HUES48 (cell line): Measurements from ENCODE around the gene NFILZ.
A peak's percentile ranks its signal among the peaks of the same experiment; 100 is the strongest.

ENCODE experiments used
- H3K27ac ChIP-seq: one replicate; pipeline ENCODE4 v1.7.0; 2013; ENCODE audit warnings: low read depth, low read length, inconsistent platforms
- H3K27me3 ChIP-seq: 2 replicates; pipeline ENCODE4 v1.6.1; 2013; ENCODE audit warnings: mild to moderate bottlenecking, low read length; ENCODE audit not compliant: control insufficient read depth, insufficient read depth
- H3K36me3 ChIP-seq: 2 replicates; pipeline ENCODE4 v1.6.1; 2013; ENCODE audit warnings: low read length; ENCODE audit not compliant: control insufficient read depth, insufficient read depth
- H3K4me1 ChIP-seq: 2 replicates; pipeline ENCODE4 v1.6.1; 2013; ENCODE audit warnings: mild to moderate bottlenecking, low read length; ENCODE audit not compliant: control insufficient read depth, insufficient read depth
- H3K4me3 ChIP-seq: 2 replicates; pipeline ENCODE4 v1.5.1; 2013; ENCODE audit warnings: mild to moderate bottlenecking, low read depth, low read length
- H3K9ac ChIP-seq: 2 replicates; pipeline ENCODE4 v1.6.1; 2013; ENCODE audit warnings: mild to moderate bottlenecking, low read depth, low read length, moderate library complexity
- H3K9me3 ChIP-seq: 2 replicates; pipeline ENCODE4 v1.6.1; 2013; ENCODE audit warnings: low read length; ENCODE audit not compliant: control insufficient read depth, insufficient read depth

Gene NFILZ

GRCh38 chr19:8629996-8630683 is at the start of gene NFILZ:
Gene NFILZ, plus strand, starts transcription at chr19:8630633. Its CDS starts 46,133 bp downstream, at chr19:8676766.
- H3K36me3 ChIP-seq = no peaks in the 10 kb centered on the region
- no peak within 1 kb of the TSS for H3K9ac ChIP-seq
- no peak within 1 kb of the TSS for H3K4me3 ChIP-seq
- peak within 1 kb of the TSS; percentile 54 for H3K27ac ChIP-seq
- H3K9me3 ChIP-seq = no peaks in the 10 kb centered on the region
- peaks cover 14% of the 10 kb centered on the region for H3K4me1 ChIP-seq
- H3K27me3 ChIP-seq = no peaks in the 10 kb centered on the region

GRCh38 chr19:8580710-8581281 is 49.6 kb upstream of the NFILZ start:
- H3K4me3 ChIP-seq = no peak overlapping the region
- no peak overlapping the region for H3K27ac ChIP-seq
- H3K36me3 ChIP-seq = no peaks in the 10 kb centered on the region
- H3K9ac ChIP-seq = no peak overlapping the region
- peaks cover 4% of the 10 kb centered on the region for H3K4me1 ChIP-seq
- no peaks in the 10 kb centered on the region for H3K27me3 ChIP-seq
- H3K9me3 ChIP-seq = no peaks in the 10 kb centered on the region

GRCh38 chr19:8584965-8585893 is 45.2 kb upstream of the NFILZ start:
- H3K27ac ChIP-seq = no peak overlapping the region
- no peak overlapping the region for H3K4me3 ChIP-seq
- H3K36me3 ChIP-seq = no peaks in the 10 kb centered on the region
- H3K27me3 ChIP-seq = 0 out of 2 replicates have a peak, but pooled peaks cover 4% of the 10 kb centered on the region
- no peaks in the 10 kb centered on the region for H3K9me3 ChIP-seq
- H3K9ac ChIP-seq = no peak overlapping the region
- no peaks in the 10 kb centered on the region for H3K4me1 ChIP-seq

GRCh38 chr19:8585894-8586750 is 44.3 kb upstream of the NFILZ start:
- Histone ChIP-seq H3K4me3 (no peak overlapping the region), H3K36me3 (no peaks in the 10 kb centered on the region), H3K27me3 (peaks cover 9% of the 10 kb centered on the region), H3K9ac (no peak overlapping the region), H3K27ac (no peak overlapping the region), H3K9me3 (no peaks in the 10 kb centered on the region), H3K4me1 (no peaks in the 10 kb centered on the region)

GRCh38 chr19:8589177-8589714 is 41.2 kb upstream of the NFILZ start:
- Histone ChIP-seq H3K4me1 (peaks cover 5% of the 10 kb centered on the region; the same call in 1 of the 2 replicates), H3K9ac (no peak overlapping the region), H3K27ac (no peak overlapping the region), H3K4me3 (no peak overlapping the region), H3K36me3 (no peaks in the 10 kb centered on the region), H3K9me3 (no peaks in the 10 kb centered on the region), H3K27me3 (peaks cover 22% of the 10 kb centered on the region)

- no peak overlapping the region for H3K9ac ChIP-seq
- H3K27me3 ChIP-seq = peaks cover 18% of the 10 kb centered on the region
- H3K36me3 ChIP-seq = no peaks in the 10 kb centered on the region
- no peaks in the 10 kb centered on the region for H3K9me3 ChIP-seq
- no peak overlapping the region for H3K27ac ChIP-seq
- H3K4me3 ChIP-seq = peak overlapping the region; percentile 71
- H3K4me1 ChIP-seq = peaks cover 5% of the 10 kb centered on the region; the same call in 1 of the 2 replicates
These were observed 38.0 kb upstream of the NFILZ start for GRCh38 chr19:8592231-8593009.

- H3K27me3 ChIP-seq = peaks cover 18% of the 10 kb centered on the region
These were observed 36.5 kb upstream of the NFILZ start for GRCh38 chr19:8593931-8594330.

GRCh38 chr19:8595651-8596050 is 34.8 kb upstream of the NFILZ start:
- no peak overlapping the region for H3K27ac ChIP-seq
- no peak overlapping the region for H3K9ac ChIP-seq
- H3K36me3 ChIP-seq = peaks cover under 1% of the 10 kb centered on the region; the same call in 1 of the 2 replicates
- peaks cover 5% of the 10 kb centered on the region; the same call in 1 of the 2 replicates for H3K4me1 ChIP-seq
- H3K4me3 ChIP-seq = no peak overlapping the region
- peaks cover 17% of the 10 kb centered on the region for H3K27me3 ChIP-seq
- no peaks in the 10 kb centered on the region for H3K9me3 ChIP-seq

More at GRCh38 chr19:8593931-8594330, 36.5 kb upstream of the NFILZ start:
- Histone ChIP-seq H3K9me3 (no peaks in the 10 kb centered on the region), H3K9ac (no peak overlapping the region), H3K4me3 (no peak overlapping the region), H3K36me3 (no peaks in the 10 kb centered on the region), H3K27ac (no peak overlapping the region), H3K4me1 (peaks cover 5% of the 10 kb centered on the region; the same call in 1 of the 2 replicates)

GRCh38 chr19:8596168-8596567 is 34.3 kb upstream of the NFILZ start:
- H3K36me3 ChIP-seq = peaks cover 3% of the 10 kb centered on the region; the same call in 1 of the 2 replicates
- peaks cover 5% of the 10 kb centered on the region; the same call in 1 of the 2 replicates for H3K4me1 ChIP-seq
- peaks cover 12% of the 10 kb centered on the region; the same call in 1 of the 2 replicates for H3K27me3 ChIP-seq
- no peak overlapping the region for H3K27ac ChIP-seq
- no peak overlapping the region for H3K4me3 ChIP-seq
- H3K9ac ChIP-seq = no peak overlapping the region
- H3K9me3 ChIP-seq = no peaks in the 10 kb centered on the region
